HepG2 (cell line): ENCODE data around the gene CYB5D1. TPM values are rescaled to one million over a fixed set of nuclear protein-coding genes. Genes with fewer than 3 reads are reported as not detected.

Source experiments
- AKNA ChIP-seq: sonication (generic); formaldehyde crosslinking; IDR thresholded peaks from 2 replicates; pipeline ENCODE4 v1.4.0; 2020; ENCODE audit warnings: missing genetic modification reagents, borderline replicate concordance
- ATF6 ChIP-seq: sonication (generic); formaldehyde crosslinking; conservative IDR thresholded peaks from 2 replicates; pipeline ENCODE4 v1.4.0; 2020; ENCODE audit warnings: missing genetic modification reagents
- DZIP1 ChIP-seq: sonication (generic); formaldehyde crosslinking; IDR thresholded peaks from 2 replicates; pipeline ENCODE4 v1.5.0; 2020; ENCODE audit warnings: mild to moderate bottlenecking, missing genetic modification reagents
- EHMT2 ChIP-seq: fragments of 200-600 bp; sonication (generic); IDR thresholded peaks from 2 replicates; pipeline ENCODE4 v1.7.0; 2017; ENCODE audit warnings: antibody characterized with exemption, low read depth, low read length, borderline replicate concordance
- EZH2 ChIP-seq: conservative IDR thresholded peaks from 2 replicates; pipeline ENCODE4 v1.6.1; 2012; ENCODE audit warnings: mild to moderate bottlenecking, low read depth, low read length, moderate library complexity
- IRF9 ChIP-seq: sonication (generic); formaldehyde crosslinking; IDR thresholded peaks from 2 replicates; pipeline ENCODE4 v1.8.0; 2022; ENCODE audit warnings: missing genetic modification reagents, mild to moderate bottlenecking, borderline replicate concordance
- MED1 ChIP-seq: sonication (generic); formaldehyde crosslinking; IDR thresholded peaks from 2 replicates; pipeline ENCODE4 v1.4.0; 2020; ENCODE audit warnings: missing genetic modification reagents
- NFE2L2 ChIP-seq: fragments of 150-350 bp; IDR thresholded peaks from 2 replicates; pipeline ENCODE4 v1.6.1; 2014; ENCODE audit warnings: low read length
- PAF1 ChIP-seq: IDR thresholded peaks from 2 replicates; pipeline ENCODE4 v1.6.1; 2016; ENCODE audit warnings: missing genetic modification reagents, missing compliant biosample characterization
- POLR2AphosphoS5 ChIP-seq: IDR thresholded peaks from 2 replicates; pipeline ENCODE4 v1.6.1; 2012; ENCODE audit warnings: low read depth, low read length
- RAD51 ChIP-seq: fragments of 450-650 bp; IDR thresholded peaks from 2 replicates; pipeline ENCODE4 v1.6.1; 2016; ENCODE audit warnings: borderline replicate concordance
- REPIN1 ChIP-seq: sonication (generic); formaldehyde crosslinking; IDR thresholded peaks from 2 replicates; pipeline ENCODE4 v1.8.0; 2022; ENCODE audit warnings: missing genetic modification reagents, low read depth, mild to moderate bottlenecking, borderline replicate concordance
- WIZ ChIP-seq: sonication (generic); formaldehyde crosslinking; IDR thresholded peaks from 2 replicates; pipeline ENCODE4 v1.5.1; 2020; ENCODE audit warnings: mild to moderate bottlenecking, missing genetic modification reagents
- ZNF121 ChIP-seq: sonication (generic); formaldehyde crosslinking; IDR thresholded peaks from 2 replicates; pipeline ENCODE4 v1.5.0; 2020; ENCODE audit warnings: mild to moderate bottlenecking, missing genetic modification reagents
- ZNF317 ChIP-seq: sonication (generic); formaldehyde crosslinking; IDR thresholded peaks from 2 replicates; pipeline ENCODE4 v1.5.0; 2020; ENCODE audit warnings: mild to moderate bottlenecking, missing genetic modification reagents
- ZNF326 ChIP-seq: sonication (generic); formaldehyde crosslinking; IDR thresholded peaks from 2 replicates; pipeline ENCODE4 v1.4.0; 2020; ENCODE audit warnings: missing genetic modification reagents, borderline replicate concordance
- ZNF619 ChIP-seq: sonication (generic); formaldehyde crosslinking; IDR thresholded peaks from 2 replicates; pipeline ENCODE4 v1.4.0; 2020; ENCODE audit warnings: mild to moderate bottlenecking, missing genetic modification reagents
- ZNF7 ChIP-seq: IDR thresholded peaks from 2 replicates; pipeline ENCODE4 v1.6.1; 2016; ENCODE audit warnings: missing biosample characterization, missing genetic modification reagents
- polyA plus RNA-seq, 8 experiments: library from polyadenylated mRNA; depleted of rRNA in 3 of 8; stranded (reverse) in 7 of 8; unstranded in 1 of 8; fragments of >200 nt; fragmentation: Illumina TruSeq in 4 of 8; extraction: Trizol in 4 of 8; gene quantifications; 2 replicates each; pipeline versions ENCODE4 v1.2.1 to v1.2.3, GENCODE V29; 2011 to 2016; ENCODE audit warnings: low read depth in 4 of 8, missing spikeins in 1 of 8, mixed read lengths in 1 of 8; ENCODE audit not compliant: insufficient read depth in 1 of 8
- total RNA-seq, 5 experiments: library from RNA; depleted of rRNA; stranded (reverse); fragments of >200 nt; fragmentation: Illumina TruSeq; extraction: Trizol; gene quantifications; 2 replicates each; pipeline ENCODE4 v1.2.3, GENCODE V29; 2016; ENCODE audit warnings: low read depth in 1 of 5

CYB5D1 gene
- total and polyA plus RNA-seq, 2 of the 13 experiments (the other 11 are each of a cell fraction or from before 2014, with no cell fraction given): 8.9 to 17.0 TPM

- TF ChIP-seq EZH2: no peak
- no peak for TF ChIP-seq RAD51
- no peak; the same call in 1 of the 2 replicates for TF ChIP-seq PAF1 (CRISPR knock-in tag)
- 0 out of 2 replicates have a peak, but pooled peaks have one; percentile 37 for TF ChIP-seq ZNF619 (CRISPR knock-in tag)
- TF ChIP-seq EHMT2: no peak
- peak; percentile 20; the same call in 1 of the 2 replicates for TF ChIP-seq POLR2AphosphoS5
- no peak for TF ChIP-seq AKNA (CRISPR knock-in tag)
- TF ChIP-seq ZNF121 (CRISPR knock-in tag): no peak
- TF ChIP-seq WIZ (CRISPR knock-in tag): no peak
- no peak for TF ChIP-seq ATF6 (CRISPR knock-in tag)
- TF ChIP-seq ZNF7 (CRISPR knock-in tag): no peak
- TF ChIP-seq DZIP1 (CRISPR knock-in tag): 0 out of 2 replicates have a peak, but pooled peaks have one; percentile 19
- TF ChIP-seq ZNF317: no peak
- 0 out of 2 replicates have a peak, but pooled peaks have one; percentile 42 for TF ChIP-seq IRF9 (CRISPR knock-in tag)
- TF ChIP-seq NFE2L2: no peak
- no peak for TF ChIP-seq ZNF326 (CRISPR knock-in tag)
- peak; percentile 51; the same call in 1 of the 2 replicates for TF ChIP-seq REPIN1 (CRISPR knock-in tag)
- TF ChIP-seq MED1 (CRISPR knock-in tag): peak; percentile 20; the same call in 1 of the 2 replicates
These were observed 6.2 kb upstream of the CYB5D1 start (continued) for GRCh38 chr17:7851438-7852261.
